Measurements from ENCODE around the gene IRF9. TPM values are rescaled to one million over a fixed set of nuclear protein-coding genes. Genes with fewer than 3 reads are reported as not detected.
A peak's percentile ranks its signal among the peaks of the same experiment; 100 is the strongest.

Gene IRF9
- total and polyA plus RNA-seq, 10 donors: 85.8 to 265 (median 156) TPM

DNA sequence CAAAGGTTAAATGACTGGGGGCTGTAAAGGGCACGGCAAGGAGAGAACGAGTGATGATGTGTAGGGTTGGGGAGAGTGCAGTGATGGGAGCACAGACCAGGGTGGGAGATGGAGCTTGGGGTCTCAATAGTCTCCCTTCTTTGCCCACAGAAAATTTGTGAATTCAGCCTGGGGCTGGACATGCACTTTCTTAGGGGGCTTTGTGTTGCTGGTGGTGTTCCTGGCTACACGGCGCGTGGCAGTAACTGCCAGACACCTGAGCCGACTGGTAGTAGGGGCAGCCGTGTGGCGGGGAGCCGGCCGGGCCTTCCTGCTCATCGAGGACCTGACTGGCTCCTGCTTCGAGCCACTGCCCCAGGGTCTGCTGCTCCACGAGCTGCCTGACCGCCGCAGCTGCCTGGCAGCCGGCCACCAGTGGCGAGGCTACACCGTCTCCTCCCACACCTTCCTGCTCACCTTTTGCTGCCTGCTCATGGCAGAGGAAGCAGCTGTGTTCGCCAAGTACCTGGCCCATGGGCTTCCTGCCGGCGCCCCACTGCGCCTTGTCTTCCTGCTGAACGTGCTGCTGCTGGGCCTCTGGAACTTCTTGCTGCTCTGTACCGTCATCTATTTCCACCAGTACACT, 28.9 kb upstream of the IRF9 start:
- peak overlapping the region in 1 of 8 donors; percentile 34 for H3K4me3 ChIP-seq
- no peak for TF ChIP-seq POLR2A (IDR thresholded peaks at IDR 0.05)
- peak; percentile 64 to 77 (median 74) for TF ChIP-seq POLR2AphosphoS5 (IDR thresholded peaks at IDR 0.05)
- TF ChIP-seq, protein P1, sequence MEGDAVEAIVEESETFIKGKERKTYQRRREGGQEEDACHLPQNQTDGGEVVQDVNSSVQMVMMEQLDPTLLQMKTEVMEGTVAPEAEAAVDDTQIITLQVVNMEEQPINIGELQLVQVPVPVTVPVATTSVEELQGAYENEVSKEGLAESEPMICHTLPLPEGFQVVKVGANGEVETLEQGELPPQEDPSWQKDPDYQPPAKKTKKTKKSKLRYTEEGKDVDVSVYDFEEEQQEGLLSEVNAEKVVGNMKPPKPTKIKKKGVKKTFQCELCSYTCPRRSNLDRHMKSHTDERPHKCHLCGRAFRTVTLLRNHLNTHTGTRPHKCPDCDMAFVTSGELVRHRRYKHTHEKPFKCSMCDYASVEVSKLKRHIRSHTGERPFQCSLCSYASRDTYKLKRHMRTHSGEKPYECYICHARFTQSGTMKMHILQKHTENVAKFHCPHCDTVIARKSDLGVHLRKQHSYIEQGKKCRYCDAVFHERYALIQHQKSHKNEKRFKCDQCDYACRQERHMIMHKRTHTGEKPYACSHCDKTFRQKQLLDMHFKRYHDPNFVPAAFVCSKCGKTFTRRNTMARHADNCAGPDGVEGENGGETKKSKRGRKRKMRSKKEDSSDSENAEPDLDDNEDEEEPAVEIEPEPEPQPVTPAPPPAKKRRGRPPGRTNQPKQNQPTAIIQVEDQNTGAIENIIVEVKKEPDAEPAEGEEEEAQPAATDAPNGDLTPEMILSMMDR (IDR thresholded peaks at IDR 0.05 in 8 of 11, conservative IDR thresholded peaks at IDR 0.05 in 3 of 11): no peak
- H3K27ac ChIP-seq: peak overlapping the region in 7 of 8 donors; percentile 72 to 92 (median 81)
- H3K4me1 ChIP-seq: peaks cover 17 to 77% (median 48%) of the 10 kb centered on the region in 6 donors
- WGBS, 5 donors: 33 to 54% (median 45%) methylated on average over 22 to 24 of the region's 24 CpGs
- intact Hi-C loops (cut with DNase I; ENCODE audit: low total_unique reads): no loop called here
- peaks cover 0 to 7% (median under 1%) of the 10 kb centered on the region in 6 donors for H3K36me3 ChIP-seq
- no peaks in the 10 kb centered on the region for H3K9me3 ChIP-seq
- DNase-seq: peak; percentile 83
- no peaks in the 10 kb centered on the region for H3K27me3 ChIP-seq (replicated peaks in 1 of 7)

DNA sequence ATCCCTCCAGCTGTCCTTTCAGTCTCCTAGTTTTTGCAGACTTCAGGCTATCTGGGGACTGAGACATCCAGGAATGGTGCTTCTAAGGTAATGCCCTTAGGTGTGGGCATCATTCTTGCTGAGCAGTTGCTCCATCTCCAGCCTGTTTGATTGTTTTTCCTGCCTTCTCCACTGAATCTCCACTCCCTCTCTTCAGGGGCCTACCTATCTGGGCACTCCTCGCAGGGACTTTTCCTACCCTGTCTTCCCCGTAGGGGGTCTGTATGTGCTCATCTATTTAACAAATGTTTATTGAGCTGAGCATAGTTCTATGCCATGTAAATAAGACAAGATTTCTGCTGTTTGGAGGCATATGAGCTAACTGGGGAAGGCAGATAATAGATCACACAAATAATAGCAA, 28.1 kb upstream of the IRF9 start:
- 96 to 100% (median 98%) methylated on average over 2 of the region's 2 CpGs for WGBS, 5 donors
- Histone ChIP-seq H3K9me3 (no peaks in the 10 kb centered on the region), H3K36me3 (peaks cover 0 to 15% (median 8%) of the 10 kb centered on the region in 6 donors), H3K4me3 (no peak overlapping the region), H3K27ac (peak overlapping the region in 7 of 8 donors; percentile 72 to 92 (median 81)), H3K4me1 (peaks cover 25 to 77% (median 50%) of the 10 kb centered on the region in 6 donors), H3K27me3 (replicated peaks in 1 of 7) (no peaks in the 10 kb centered on the region)
- TF ChIP-seq POLR2AphosphoS5 (IDR thresholded peaks at IDR 0.05) (no peak), POLR2A (IDR thresholded peaks at IDR 0.05) (no peak)
- no peak for DNase-seq
- intact Hi-C loops (cut with DNase I; ENCODE audit: low total_unique reads): no loop called here

DNA sequence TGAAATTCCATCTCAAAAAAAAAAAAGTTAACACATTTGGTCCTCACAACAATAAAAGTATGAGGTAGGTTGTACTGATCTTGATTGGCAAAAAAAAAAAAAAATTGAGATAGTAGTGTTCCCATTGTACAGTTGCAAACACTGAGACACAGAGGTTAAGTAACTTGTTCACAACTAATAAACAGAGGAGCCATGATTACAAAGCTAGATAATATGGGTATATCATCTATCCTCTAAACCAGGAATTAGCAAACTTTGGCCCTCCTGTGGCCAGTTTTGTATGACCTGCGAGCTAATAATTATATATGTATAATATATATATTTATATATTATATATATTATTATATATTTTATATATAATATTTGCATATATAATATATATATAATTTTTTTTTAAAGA, 27.3 kb upstream of the IRF9 start:
- Histone ChIP-seq H3K4me1 (peaks cover 32 to 79% (median 53%) of the 10 kb centered on the region in 6 donors), H3K36me3 (peaks cover 3 to 23% (median 16%) of the 10 kb centered on the region in 6 donors), H3K27ac (no peak overlapping the region), H3K4me3 (no peak overlapping the region), H3K27me3 (replicated peaks in 1 of 7) (no peaks in the 10 kb centered on the region), H3K9me3 (no peaks in the 10 kb centered on the region)
- no peak for DNase-seq
- TF ChIP-seq POLR2A (IDR thresholded peaks at IDR 0.05): no peak
- no peak for TF ChIP-seq POLR2AphosphoS5 (IDR thresholded peaks at IDR 0.05)
- TF ChIP-seq, protein P1 (IDR thresholded peaks at IDR 0.05 in 8 of 11, conservative IDR thresholded peaks at IDR 0.05 in 3 of 11): no peak
- 85 to 95% (median 93%) methylated on average over 1 of the region's 1 CpG for WGBS, 5 donors
- intact Hi-C loops (cut with DNase I; ENCODE audit: low total_unique reads): no loop called here

DNA sequence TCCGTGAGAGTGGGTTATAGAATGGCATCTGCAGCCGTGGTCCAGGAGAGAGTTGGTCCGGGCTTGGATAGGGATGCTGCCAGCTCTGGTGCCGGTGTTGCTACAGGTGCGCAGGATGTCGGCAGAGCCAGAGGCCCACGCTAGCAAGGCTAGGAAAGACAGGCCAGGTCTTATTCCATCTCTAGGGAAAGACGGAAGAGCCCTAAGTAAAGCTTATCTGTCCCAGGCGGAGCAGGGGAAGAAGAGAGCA, 25.6 kb upstream of the IRF9 start:
- intact Hi-C loops (cut with DNase I; ENCODE audit: low total_unique reads): no loop called here

More for the DNA sequence above, 25.6 kb upstream of the IRF9 start:
- H3K4me1 ChIP-seq: peaks cover 44 to 87% (median 68%) of the 10 kb centered on the region in 6 donors
- H3K27ac ChIP-seq: peak overlapping the region; percentile 92 to 99 (median 97)
- H3K9me3 ChIP-seq: no peaks in the 10 kb centered on the region
- DNase-seq: no peak
- 7 to 13% (median 12%) methylated on average over 9 of the region's 9 CpGs for WGBS, 5 donors
- no peaks in the 10 kb centered on the region for H3K27me3 ChIP-seq (replicated peaks in 1 of 7)
- peaks cover 3 to 36% (median 25%) of the 10 kb centered on the region in 6 donors for H3K36me3 ChIP-seq
- TF ChIP-seq, protein P1 (IDR thresholded peaks at IDR 0.05 in 8 of 11, conservative IDR thresholded peaks at IDR 0.05 in 3 of 11): no peak
- TF ChIP-seq POLR2A (IDR thresholded peaks at IDR 0.05) (no peak), POLR2AphosphoS5 (IDR thresholded peaks at IDR 0.05) (no peak)
- peak overlapping the region; percentile 72 to 98 (median 92) for H3K4me3 ChIP-seq

All from spleen (tissue), 11 donors.